ENCODE measurements around the gene SYNRG. TPM values are rescaled to one million over a fixed set of nuclear protein-coding genes. Genes with fewer than 3 reads are reported as not detected.

Gene SYNRG
- total RNA-seq, 6 experiments from 2014 or later = 30.8 to 39.5 (median 36.1) TPM

GRCh38 chr17:37562016-37562745 is 47.0 kb downstream of the SYNRG start:
- no peak overlapping the region for H3K4me3 Mint-ChIP-seq
- H3K4me1 Mint-ChIP-seq (ENCODE audit: low read depth) = no peaks in the 10 kb centered on the region
- no peak for DNase-seq
- H3K27ac Mint-ChIP-seq = no peak overlapping the region
- no peaks in the 10 kb centered on the region for H3K27me3 Mint-ChIP-seq (ENCODE audit: insufficient read depth)
- no peaks in the 10 kb centered on the region for H3K9me3 Mint-ChIP-seq
- peaks cover 42% of the 10 kb centered on the region for H3K36me3 Mint-ChIP-seq (ENCODE audit: low read depth)
- TF ChIP-seq CTCF (IDR thresholded peaks at IDR 0.05) = no peak

- DNase-seq = no peak
- no peaks in the 10 kb centered on the region for H3K9me3 Mint-ChIP-seq
- H3K27me3 Mint-ChIP-seq (ENCODE audit: insufficient read depth) = no peaks in the 10 kb centered on the region
- H3K27ac Mint-ChIP-seq = no peak overlapping the region
- TF ChIP-seq CTCF (IDR thresholded peaks at IDR 0.05) = no peak
- peaks cover 27% of the 10 kb centered on the region for H3K36me3 Mint-ChIP-seq (ENCODE audit: low read depth)
- no peaks in the 10 kb centered on the region for H3K4me1 Mint-ChIP-seq (ENCODE audit: low read depth)
- H3K4me3 Mint-ChIP-seq = no peak overlapping the region
Measured at GRCh38 chr17:37558299-37558698, 50.9 kb downstream of the SYNRG start.

- no peak overlapping the region for H3K4me3 Mint-ChIP-seq
- no peak for TF ChIP-seq CTCF (IDR thresholded peaks at IDR 0.05)
- no peaks in the 10 kb centered on the region for H3K9me3 Mint-ChIP-seq
- no peaks in the 10 kb centered on the region for H3K27me3 Mint-ChIP-seq (ENCODE audit: insufficient read depth)
- no peaks in the 10 kb centered on the region for H3K4me1 Mint-ChIP-seq (ENCODE audit: low read depth)
- H3K36me3 Mint-ChIP-seq (ENCODE audit: low read depth) = peaks cover 34% of the 10 kb centered on the region
- no peak overlapping the region for H3K27ac Mint-ChIP-seq
- DNase-seq = no peak
Measured at GRCh38 chr17:37557482-37557881, 51.7 kb downstream of the SYNRG start.

GRCh38 chr17:37555386-37555785 is 53.8 kb downstream of the SYNRG start:
- DNase-seq = no peak

GRCh38 chr17:37553401-37553966 is 55.7 kb downstream of the SYNRG start:
- H3K36me3 Mint-ChIP-seq (ENCODE audit: low read depth) = peaks cover 22% of the 10 kb centered on the region
- H3K9me3 Mint-ChIP-seq = no peaks in the 10 kb centered on the region
- no peaks in the 10 kb centered on the region for H3K4me1 Mint-ChIP-seq (ENCODE audit: low read depth)
- H3K4me3 Mint-ChIP-seq = no peak overlapping the region
- H3K27me3 Mint-ChIP-seq (ENCODE audit: insufficient read depth) = no peaks in the 10 kb centered on the region
- DNase-seq = no peak
- H3K27ac Mint-ChIP-seq = peak overlapping the region; percentile 27; the same call in 1 of the 2 replicates
- TF ChIP-seq CTCF (IDR thresholded peaks at IDR 0.05) = no peak

More at GRCh38 chr17:37555386-37555785, 53.8 kb downstream of the SYNRG start:
- Mint-ChIP-seq H3K4me3 (no peak overlapping the region), H3K27ac (no peak overlapping the region), H3K27me3 (ENCODE audit: insufficient read depth) (no peaks in the 10 kb centered on the region), H3K9me3 (no peaks in the 10 kb centered on the region), H3K36me3 (ENCODE audit: low read depth) (peaks cover 24% of the 10 kb centered on the region), H3K4me1 (ENCODE audit: low read depth) (no peaks in the 10 kb centered on the region)
- TF ChIP-seq CTCF (IDR thresholded peaks at IDR 0.05) = no peak
